Panc1 (cell line): ENCODE data around the gene DIAPH3. TPM values are rescaled to one million over a fixed set of nuclear protein-coding genes. Genes with fewer than 3 reads are reported as not detected.
"Not testable (repeated sequence)": the region's sequence is repeated elsewhere in the genome, so short reads cannot be mapped to it uniquely, and the experiment has no call there.

Source experiments
- ATAC-seq: fragments of 200-7000 bp; cut with Tn5 transposase; 2 replicates; pipeline ENCODE4 v1.9.1; 2020; ENCODE audit warnings: mild to moderate bottlenecking, moderate library complexity
- BruUV-seq: library from RNA; stranded (reverse); fragments of 400-500 nt; replicated peaks from 2 replicates; lab custom pipeline; 2021; lab: Mats Ljungman, UMichigan
- CTCF ChIA-PET: fragments of 300-600 bp; sonication (Branson Sonifier 250); formaldehyde crosslinking; loops from one replicate; lab custom pipeline; 2022; ENCODE audit warnings: antibody characterized with exemption; lab: Charles Lee
- POLR2A ChIA-PET: fragments of 300-600 bp; sonication (Branson Sonifier 250); formaldehyde crosslinking; loops from one replicate; lab custom pipeline; 2022; ENCODE audit warnings: antibody characterized with exemption; lab: Charles Lee
- DNase-seq: peaks from one replicate; pipeline ENCODE4 v3.0.0-alpha.2; 2010; ENCODE audit warnings: low read depth, low spot score
- H3K27ac ChIP-seq: 2 replicates; pipeline ENCODE4 v1.5.1; 2011; ENCODE audit warnings: mild to moderate bottlenecking, low read length, inconsistent platforms
- H3K27me3 ChIP-seq: fragments of 200-500 bp; sonication (Bioruptor generic); 2 replicates; pipeline ENCODE4 v1.6.0; 2014; ENCODE audit warnings: low read length, inconsistent platforms; ENCODE audit not compliant: control insufficient read depth, insufficient read depth
- H3K36me3 ChIP-seq: fragments of 200-500 bp; sonication (Bioruptor generic); 2 replicates; pipeline ENCODE4 v1.5.1; 2014; ENCODE audit warnings: inconsistent platforms, mild to moderate bottlenecking, low read length, moderate library complexity; ENCODE audit not compliant: control insufficient read depth, insufficient read depth
- H3K4me1 ChIP-seq: 2 replicates; pipeline ENCODE4 v1.5.1; 2011; ENCODE audit warnings: inconsistent platforms, mild to moderate bottlenecking, low read length, moderate library complexity; ENCODE audit not compliant: control insufficient read depth, insufficient read depth
- H3K4me3 ChIP-seq, 2 experiments: 2 replicates each; pipeline ENCODE4 v1.5.1; 2011 to 2012; ENCODE audit warnings: low read depth in 2 of 2, low read length in 2 of 2, mild to moderate bottlenecking in 2 of 2, inconsistent platforms in 1 of 2, moderate library complexity in 1 of 2
- H3K9me3 ChIP-seq: fragments of 200-500 bp; sonication (Bioruptor generic); 2 replicates; pipeline ENCODE4 v1.5.1; 2014; ENCODE audit warnings: low read depth, mild to moderate bottlenecking, inconsistent platforms, low read length, moderate library complexity; ENCODE audit not compliant: control insufficient read depth, insufficient read depth
- CTCF ChIP-seq: fragments of 450-650 bp; IDR thresholded peaks from 2 replicates; pipeline ENCODE4 v1.5.1; 2017; ENCODE audit warnings: mild to moderate bottlenecking
- POLR2AphosphoS5 ChIP-seq: IDR thresholded peaks from 2 replicates; pipeline ENCODE4 v1.6.1; 2012; ENCODE audit warnings: mild to moderate bottlenecking, low read depth, low read length, moderate library complexity
- REST ChIP-seq, 2 experiments: IDR thresholded peaks; 2 replicates each; pipeline ENCODE4 v1.6.1; 2011 to 2012; ENCODE audit warnings: low read depth in 2 of 2, control low read depth in 1 of 2, low read length in 1 of 2, mild to moderate bottlenecking in 1 of 2, moderate library complexity in 1 of 2; ENCODE audit not compliant: insufficient read depth in 1 of 2
- SIN3A ChIP-seq: IDR thresholded peaks from 2 replicates; pipeline ENCODE4 v1.6.1; 2012; ENCODE audit warnings: low read depth, mild to moderate bottlenecking, low read length, moderate library complexity, borderline replicate concordance; ENCODE audit not compliant: insufficient read depth
- TCF7L2 ChIP-seq: IDR thresholded peaks from 2 replicates; pipeline ENCODE4 v1.6.1; 2011; ENCODE audit warnings: mild to moderate bottlenecking, low read depth, low read length, inconsistent platforms
- in situ Hi-C: cut with HindIII; loops from 2 replicates; pipeline ENCODE4 v1.10.0; 2016; ENCODE audit warnings: low sequenced_read_pairs, low pct_unique_long_range_greater_than_20kb
- intact Hi-C: fragments of 100-400 bp; cut with micrococcal nuclease; formaldehyde crosslinking; loops from one replicate; pipeline ENCODE4 v1.10.0; 2022; ENCODE audit not compliant: unreplicated experiment
- total RNA-seq: library from RNA; stranded (reverse); gene quantifications from one replicate; pipeline ENCODE4 v1.2.1, GENCODE V29; 2021; ENCODE audit not compliant: unreplicated experiment

DIAPH3 gene
- total RNA-seq, 1 experiment from 2014 or later, result 15.4 TPM

GRCh38 chr13:60090574-60090973, 73.2 kb downstream of the DIAPH3 start:
- Histone ChIP-seq H3K36me3 (no peaks in the 10 kb centered on the region), H3K27me3 (no peaks in the 10 kb centered on the region), H3K9me3 (no peaks in the 10 kb centered on the region), H3K4me1 (no peaks in the 10 kb centered on the region), H3K4me3 (no peak overlapping the region), H3K27ac (no peak overlapping the region)
- BruUV-seq, result no TSS peak
- ATAC-seq, result no peak
- DNase-seq, result no peak
- intact Hi-C loops (no loop called here), in situ Hi-C loops (no loop called here)
- CTCF ChIA-PET, result no interaction called here
- TF ChIP-seq POLR2AphosphoS5, result no peak
- no peak for TF ChIP-seq TCF7L2
- no peak for TF ChIP-seq REST (IDR thresholded peaks at IDR 0.05; ENCODE audit: insufficient read depth in 1 of 2, low read depth in 2 of 2, low read length in 1 of 2)
- no peak for TF ChIP-seq CTCF
- no peak for TF ChIP-seq SIN3A
- POLR2A ChIA-PET, result no interaction called here

- BruUV-seq, H3K27me3 ChIP-seq, in situ Hi-C loops, POLR2A ChIA-PET, intact Hi-C loops, H3K27ac ChIP-seq, H3K4me3 ChIP-seq, DNase-seq, CTCF ChIA-PET, ATAC-seq, H3K36me3 ChIP-seq, H3K9me3 ChIP-seq, H3K4me1 ChIP-seq: not testable (repeated sequence)
These were observed 79.9 kb downstream of the DIAPH3 start for GRCh38 chr13:60083780-60084179.

- H3K36me3 ChIP-seq, result no peaks in the 10 kb centered on the region
- in situ Hi-C loops (no loop called here), intact Hi-C loops (no loop called here)
- no peaks in the 10 kb centered on the region for H3K9me3 ChIP-seq
- no peaks in the 10 kb centered on the region for H3K27me3 ChIP-seq
- CTCF ChIA-PET, result no interaction called here
- BruUV-seq, result no TSS peak
- no peak overlapping the region for H3K27ac ChIP-seq
- H3K4me3 ChIP-seq, result no peak overlapping the region
- TF ChIP-seq REST (IDR thresholded peaks at IDR 0.05; ENCODE audit: insufficient read depth in 1 of 2, low read depth in 2 of 2, low read length in 1 of 2) (no peak), POLR2AphosphoS5 (no peak), CTCF (no peak), SIN3A (no peak), TCF7L2 (no peak)
- DNase-seq (no peak), ATAC-seq (no peak)
- POLR2A ChIA-PET, result no interaction called here
- H3K4me1 ChIP-seq, result no peaks in the 10 kb centered on the region
These were observed 82.9 kb downstream of the DIAPH3 start for GRCh38 chr13:60080850-60081249.
